Stomach (tissue), 4 donors: ENCODE data around the gene GLCE.

ENCODE experiments used
- EP300 ChIP-seq: sonication (generic); formaldehyde crosslinking; IDR thresholded peaks from one replicate; pipeline ENCODE4 v1.6.1; 2017; ENCODE audit warnings: antibody characterized with exemption
- TF ChIP-seq, protein P1 (sequence below), 7 experiments: fragments of 450-650 bp in 4 of 7; fragments of 200-600 bp in 3 of 7; sonication (generic) in 3 of 7; IDR thresholded peaks; one replicate each; pipeline ENCODE4 v1.5.1; 2016 to 2019; ENCODE audit warnings: antibody characterized with exemption in 7 of 7, control low read depth in 2 of 7, mild to moderate bottlenecking in 1 of 7

DNA sequence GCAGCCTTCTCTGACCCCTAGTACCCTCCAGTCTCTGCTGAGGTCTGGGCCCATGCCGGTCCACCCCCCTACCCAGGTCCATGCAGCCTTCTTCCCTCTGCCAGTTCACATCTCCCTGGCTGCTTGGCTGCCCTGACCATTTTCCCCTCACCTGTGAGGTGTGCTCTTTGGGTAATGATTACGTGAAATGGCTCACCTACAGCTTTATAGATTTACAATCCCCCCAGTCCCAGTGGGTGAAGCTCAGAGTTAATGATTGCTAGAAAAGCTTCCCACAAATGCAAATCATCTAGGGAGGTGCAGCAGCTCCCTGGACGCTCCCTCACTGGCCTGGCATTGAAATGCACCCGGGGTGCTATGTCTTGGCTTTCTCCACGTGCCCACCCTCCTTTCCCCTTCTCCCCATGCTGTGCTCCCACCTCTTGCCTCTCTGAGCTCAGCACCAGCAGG is 157.0 kb downstream of the GLCE start:
- TF ChIP-seq, protein P1, sequence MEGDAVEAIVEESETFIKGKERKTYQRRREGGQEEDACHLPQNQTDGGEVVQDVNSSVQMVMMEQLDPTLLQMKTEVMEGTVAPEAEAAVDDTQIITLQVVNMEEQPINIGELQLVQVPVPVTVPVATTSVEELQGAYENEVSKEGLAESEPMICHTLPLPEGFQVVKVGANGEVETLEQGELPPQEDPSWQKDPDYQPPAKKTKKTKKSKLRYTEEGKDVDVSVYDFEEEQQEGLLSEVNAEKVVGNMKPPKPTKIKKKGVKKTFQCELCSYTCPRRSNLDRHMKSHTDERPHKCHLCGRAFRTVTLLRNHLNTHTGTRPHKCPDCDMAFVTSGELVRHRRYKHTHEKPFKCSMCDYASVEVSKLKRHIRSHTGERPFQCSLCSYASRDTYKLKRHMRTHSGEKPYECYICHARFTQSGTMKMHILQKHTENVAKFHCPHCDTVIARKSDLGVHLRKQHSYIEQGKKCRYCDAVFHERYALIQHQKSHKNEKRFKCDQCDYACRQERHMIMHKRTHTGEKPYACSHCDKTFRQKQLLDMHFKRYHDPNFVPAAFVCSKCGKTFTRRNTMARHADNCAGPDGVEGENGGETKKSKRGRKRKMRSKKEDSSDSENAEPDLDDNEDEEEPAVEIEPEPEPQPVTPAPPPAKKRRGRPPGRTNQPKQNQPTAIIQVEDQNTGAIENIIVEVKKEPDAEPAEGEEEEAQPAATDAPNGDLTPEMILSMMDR (IDR thresholded peaks at IDR 0.05) = no peak
- no peak for TF ChIP-seq EP300
